ENCODE results near the gene ZFP2.
"Not testable (repeated sequence)": the region's sequence is repeated elsewhere in the genome, so short reads cannot be mapped to it uniquely, and the experiment has no call there.

The ZFP2 gene

GRCh38 chr5:178895615-178896571 is at the start of gene ZFP2:
TSS of gene ZFP2 (plus strand) at chr5:178895913. CDS start at chr5:178931314, 35,401 bp downstream.
- peak; percentile 43 for DNase-seq

GRCh38 chr5:178849316-178849715 is 46.4 kb upstream of the ZFP2 start:
- no peak for DNase-seq

- no peak for DNase-seq
These were observed 43.8 kb upstream of the ZFP2 start for GRCh38 chr5:178851951-178852350.

- DNase-seq: no peak
These were observed 41.4 kb upstream of the ZFP2 start for GRCh38 chr5:178854284-178854683.

GRCh38 chr5:178859625-178860521 is 35.8 kb upstream of the ZFP2 start, which contains the start of gene ZNF354B:
TSS of gene ZNF354B (plus strand) at chr5:178859953. CDS start at chr5:178861048, 1,095 bp downstream.
- peak; percentile 92 for DNase-seq

DNA sequence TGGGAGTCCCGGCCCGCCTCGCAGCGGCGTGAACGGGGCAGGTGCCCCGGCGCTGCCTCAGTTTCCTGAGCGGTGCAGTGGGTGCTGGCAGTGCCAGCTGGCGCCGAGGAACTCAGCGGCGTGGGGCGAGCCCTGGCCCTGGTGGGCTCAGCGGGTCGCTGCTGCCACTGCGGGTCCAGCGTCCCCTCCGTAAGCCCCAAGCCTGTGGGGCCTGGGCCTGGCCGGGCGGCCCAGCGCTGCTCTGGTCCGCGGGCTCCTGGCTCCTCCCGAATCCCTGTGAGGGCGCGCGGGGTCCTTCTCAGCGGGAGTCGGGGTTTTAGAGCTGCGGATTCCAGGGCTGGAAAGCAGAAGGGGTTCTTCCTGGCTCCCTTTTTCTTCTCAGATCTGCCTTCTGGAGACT is 35.1 kb upstream of the ZFP2 start:
- DNase-seq: not testable (repeated sequence)

- DNase-seq: no peak
These were observed 34.1 kb upstream of the ZFP2 start for GRCh38 chr5:178861627-178862026.

GRCh38 chr5:178866946-178867345 is 28.8 kb upstream of the ZFP2 start:
- DNase-seq: no peak

DNA sequence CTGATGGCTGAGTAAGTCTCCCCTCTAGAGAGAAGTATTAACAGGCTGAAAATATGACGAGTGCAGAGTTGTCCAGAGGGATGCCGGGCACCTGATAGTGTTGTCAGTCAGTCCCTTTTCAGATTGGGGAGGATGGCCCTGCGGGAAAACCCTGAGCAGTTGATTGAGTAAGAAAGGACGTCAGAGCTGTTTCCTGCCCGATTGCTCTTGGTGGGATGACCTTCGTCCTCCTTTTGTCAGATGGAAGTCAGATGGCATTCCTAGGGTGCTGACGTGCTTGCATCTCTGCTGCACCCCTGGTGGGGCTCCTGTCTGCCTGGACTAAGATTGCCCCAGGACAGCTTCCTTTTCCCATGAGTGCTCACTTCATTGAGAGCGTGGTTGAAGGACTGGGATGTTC is 26.1 kb upstream of the ZFP2 start:
- no peak for DNase-seq

- no peak for DNase-seq
These were observed 25.3 kb upstream of the ZFP2 start for GRCh38 chr5:178870411-178870810.

DNA sequence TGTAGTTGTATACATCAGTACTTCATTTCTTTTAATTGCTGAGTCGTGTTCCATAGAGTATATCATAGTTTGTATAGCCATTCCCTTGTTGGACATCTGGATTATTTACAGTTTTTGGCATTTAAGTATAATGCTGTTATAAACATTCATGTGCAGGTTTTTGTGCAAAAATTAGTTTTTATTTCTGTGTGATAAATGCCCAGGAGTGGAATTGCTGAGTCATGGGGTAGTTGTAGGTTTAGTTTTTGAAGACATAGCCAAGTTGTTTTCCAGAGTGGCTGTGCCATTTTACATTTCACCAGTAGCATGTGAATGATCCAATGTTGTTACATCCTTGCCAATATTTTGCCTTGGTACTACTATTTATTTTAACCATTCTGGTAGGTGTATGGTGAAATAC is 23.4 kb upstream of the ZFP2 start:
- no peak for DNase-seq

- DNase-seq: not testable (repeated sequence)
These were observed 12.5 kb upstream of the ZFP2 start for GRCh38 chr5:178883115-178883694.

- no peak for DNase-seq
These were observed 11.8 kb upstream of the ZFP2 start for GRCh38 chr5:178883815-178884430.

GRCh38 chr5:178899289-178899688 is 3.6 kb downstream of the ZFP2 start:
- no peak for DNase-seq

DNA sequence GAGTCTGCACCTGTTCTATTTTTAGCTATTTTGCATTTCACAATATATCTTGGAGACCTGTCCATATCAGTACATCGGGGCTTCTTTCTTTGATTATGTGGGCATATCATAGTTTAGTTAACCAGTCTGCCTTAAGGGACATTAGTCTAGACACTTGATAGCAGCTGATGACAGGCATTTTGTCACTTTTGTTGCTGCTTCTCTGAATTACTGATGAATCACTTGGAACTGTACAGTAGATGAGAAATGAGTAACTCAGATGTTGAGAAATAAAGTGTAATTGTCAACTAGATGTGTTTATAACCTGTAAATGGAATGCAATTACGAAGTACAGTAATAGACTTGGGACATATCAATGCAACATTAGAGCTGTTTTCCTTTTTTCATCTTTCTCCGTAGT is 7.1 kb downstream of the ZFP2 start:
- DNase-seq: no peak

- DNase-seq: no peak
These were observed 36.4 kb downstream of the ZFP2 start for GRCh38 chr5:178931846-178932760.

DNA sequence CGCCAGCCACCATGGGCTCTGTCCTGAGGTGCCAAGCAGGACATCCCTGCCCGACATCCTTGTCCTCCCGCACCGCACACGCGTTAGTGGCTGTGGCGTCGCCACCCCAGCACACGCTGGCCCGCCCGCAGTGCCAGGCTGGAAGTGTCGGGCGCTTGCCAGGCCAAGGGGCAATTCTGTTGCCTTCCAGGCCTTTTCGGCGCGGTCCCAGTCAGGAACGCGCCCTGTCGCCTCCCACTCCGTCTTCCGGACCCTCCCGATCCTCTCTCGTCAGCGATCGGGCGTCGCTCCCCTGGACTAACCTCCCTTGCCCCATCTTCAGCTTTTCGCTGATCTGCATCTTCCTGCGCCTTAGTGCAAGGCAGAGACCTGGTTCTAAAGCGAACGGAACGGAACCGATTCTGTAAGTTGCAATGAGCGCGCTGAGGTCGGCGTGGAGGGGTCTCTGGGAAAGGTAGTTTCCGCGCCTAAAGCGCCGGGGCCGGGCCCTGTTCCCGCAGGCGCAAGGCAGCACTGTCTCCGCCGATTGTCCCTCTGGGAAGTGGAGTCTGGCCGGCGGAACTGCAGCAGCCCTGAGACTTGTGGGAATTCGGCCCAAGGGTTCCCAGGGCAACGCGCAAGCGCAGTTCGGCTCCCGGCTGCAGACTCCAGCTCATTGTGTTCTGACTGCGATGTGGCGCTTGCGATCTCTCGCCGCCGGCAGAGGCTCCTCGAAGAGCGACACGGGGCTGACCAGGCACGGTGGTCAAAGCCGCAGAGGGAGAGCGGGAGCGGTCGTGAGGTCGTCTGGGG is 45.1 kb downstream of the ZFP2 start, which contains the start of gene ZNF454:
ZNF454 (plus strand) TSS at position 630 of the 792 bp plus-strand sequence. CDS start 1,594 bp downstream, outside the sequence.
- DNase-seq: peak; percentile 60

DNA sequence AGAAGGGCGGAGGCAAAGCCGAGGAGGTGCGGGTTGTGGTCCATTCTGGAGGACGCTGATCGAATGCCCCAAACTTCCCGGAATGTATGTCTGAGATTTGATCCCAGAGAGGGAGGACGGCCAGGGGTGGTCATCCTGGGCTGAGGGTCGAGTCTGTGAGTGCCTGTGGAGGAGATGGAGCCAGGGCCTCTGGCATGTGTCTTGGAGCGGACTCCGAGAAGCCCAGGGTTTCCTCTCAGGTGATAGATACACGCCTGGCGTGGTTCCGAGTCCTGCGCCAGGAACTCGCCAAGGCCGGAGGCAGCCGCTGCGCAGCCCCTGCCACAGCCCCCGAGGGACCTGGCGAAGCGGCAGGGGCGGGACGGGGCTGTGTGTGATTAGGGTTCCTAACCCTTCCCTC is 45.6 kb downstream of the ZFP2 start:
- DNase-seq: no peak

GRCh38 chr5:178965465-178966055 is 69.8 kb downstream of the ZFP2 start:
- DNase-seq: no peak

GRCh38 chr5:178981381-178981780 is 85.7 kb downstream of the ZFP2 start:
- no peak for DNase-seq

Data from 8988T (cell line).